GM12865 (cell line): ENCODE measurements around the gene MBNL1.

ENCODE experiments used
- DNase-seq: peaks from one replicate; pipeline ENCODE4 v3.0.0; 2010; ENCODE audit warnings: low read depth
- H3K4me3 ChIP-seq: 2 replicates; pipeline ENCODE4 v1.5.1; 2011; ENCODE audit warnings: mild to moderate bottlenecking, low read depth, low read length, control low read depth
- CTCF ChIP-seq: IDR thresholded peaks from 2 replicates; pipeline ENCODE4 v1.5.1; 2011; ENCODE audit warnings: low read length, control low read depth, low read depth, inconsistent platforms; ENCODE audit not compliant: insufficient read depth; ENCODE audit errors: missing control alignments

MBNL1 gene

GRCh38 chr3:152287898-152288576 lies 19.3 kb downstream of the MBNL1 start:
- TF ChIP-seq CTCF: no peak
- no peak for DNase-seq
- no peak overlapping the region for H3K4me3 ChIP-seq

GRCh38 chr3:152288681-152289080 lies 20.0 kb downstream of the MBNL1 start:
- no peak for DNase-seq
- no peak overlapping the region for H3K4me3 ChIP-seq
- no peak for TF ChIP-seq CTCF

GRCh38 chr3:152289708-152290107 lies 21.0 kb downstream of the MBNL1 start:
- no peak for DNase-seq
- H3K4me3 ChIP-seq: no peak overlapping the region
- TF ChIP-seq CTCF: no peak

GRCh38 chr3:152290374-152290773 lies 21.6 kb downstream of the MBNL1 start:
- no peak for DNase-seq
- TF ChIP-seq CTCF: no peak
- no peak overlapping the region for H3K4me3 ChIP-seq

GRCh38 chr3:152291238-152291637 lies 22.5 kb downstream of the MBNL1 start:
- DNase-seq: no peak
- TF ChIP-seq CTCF: no peak
- H3K4me3 ChIP-seq: no peak overlapping the region

- no peak for TF ChIP-seq CTCF
- DNase-seq: no peak
These were observed 22.9 kb downstream of the MBNL1 start for GRCh38 chr3:152291649-152292066.

GRCh38 chr3:152292366-152292765 lies 23.6 kb downstream of the MBNL1 start:
- TF ChIP-seq CTCF: no peak
- H3K4me3 ChIP-seq: no peak overlapping the region
- DNase-seq: no peak

More at GRCh38 chr3:152291649-152292066, 22.9 kb downstream of the MBNL1 start:
- no peak overlapping the region for H3K4me3 ChIP-seq
